Omental fat pad (tissue), 4 donors: Measurements from ENCODE around the gene MIS12. TPM values are rescaled to one million over a fixed set of nuclear protein-coding genes. Genes with fewer than 3 reads are reported as not detected.

Experiments used
- ATAC-seq: fragments of 150-250 bp; one replicate; pipeline ENCODE4 v1.9.1; 2016; ENCODE audit warnings: mild to moderate bottlenecking, moderate library complexity; ENCODE audit not compliant: low FRiP score
- DNase-seq: peaks from one replicate; pipeline ENCODE4 v3.0.0-alpha.2; 2019; ENCODE audit warnings: low spot score
- total RNA-seq, 4 donors: library from RNA; depleted of rRNA; stranded (reverse); fragments of >200 nt; gene quantifications; one replicate each; pipeline ENCODE4 v1.1.0, GENCODE V29; 2016
- TF ChIP-seq, protein P1 (sequence below), 3 donors: fragments of 450-650 bp; IDR thresholded peaks; one replicate each; pipeline ENCODE4 v1.5.1; 2016 to 2017; ENCODE audit warnings: antibody characterized with exemption in 3 of 3, mild to moderate bottlenecking in 3 of 3, moderate library complexity in 2 of 3

The MIS12 gene
- total RNA-seq, 4 donors from 2014 or later, result 13.8 to 21.3 (median 15.7) TPM

DNA sequence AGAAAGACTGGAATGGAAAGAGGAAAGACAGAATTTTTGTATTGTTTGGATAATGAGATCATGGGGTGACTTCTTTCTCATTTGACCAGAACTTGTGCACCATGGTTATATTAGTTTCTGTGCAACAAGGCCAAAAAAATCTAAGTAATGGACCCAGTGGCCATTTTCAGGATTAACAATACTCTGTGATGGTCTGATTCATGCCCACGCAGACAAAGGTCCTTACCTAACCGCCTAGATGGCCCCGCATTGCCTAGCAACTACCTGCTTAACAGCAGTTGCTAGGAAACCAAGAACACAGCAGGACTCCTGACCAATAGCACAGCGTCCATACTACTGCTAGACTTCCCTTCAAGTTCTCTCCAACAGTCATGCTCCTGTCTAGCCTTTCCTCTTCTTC, 22.4 kb downstream of the MIS12 start:
- DNase-seq (no peak), ATAC-seq (no peak)
- TF ChIP-seq, protein P1, sequence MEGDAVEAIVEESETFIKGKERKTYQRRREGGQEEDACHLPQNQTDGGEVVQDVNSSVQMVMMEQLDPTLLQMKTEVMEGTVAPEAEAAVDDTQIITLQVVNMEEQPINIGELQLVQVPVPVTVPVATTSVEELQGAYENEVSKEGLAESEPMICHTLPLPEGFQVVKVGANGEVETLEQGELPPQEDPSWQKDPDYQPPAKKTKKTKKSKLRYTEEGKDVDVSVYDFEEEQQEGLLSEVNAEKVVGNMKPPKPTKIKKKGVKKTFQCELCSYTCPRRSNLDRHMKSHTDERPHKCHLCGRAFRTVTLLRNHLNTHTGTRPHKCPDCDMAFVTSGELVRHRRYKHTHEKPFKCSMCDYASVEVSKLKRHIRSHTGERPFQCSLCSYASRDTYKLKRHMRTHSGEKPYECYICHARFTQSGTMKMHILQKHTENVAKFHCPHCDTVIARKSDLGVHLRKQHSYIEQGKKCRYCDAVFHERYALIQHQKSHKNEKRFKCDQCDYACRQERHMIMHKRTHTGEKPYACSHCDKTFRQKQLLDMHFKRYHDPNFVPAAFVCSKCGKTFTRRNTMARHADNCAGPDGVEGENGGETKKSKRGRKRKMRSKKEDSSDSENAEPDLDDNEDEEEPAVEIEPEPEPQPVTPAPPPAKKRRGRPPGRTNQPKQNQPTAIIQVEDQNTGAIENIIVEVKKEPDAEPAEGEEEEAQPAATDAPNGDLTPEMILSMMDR (IDR thresholded peaks at IDR 0.05), result no peak

- DNase-seq (no peak), ATAC-seq (no peak)
- TF ChIP-seq, protein P1 (IDR thresholded peaks at IDR 0.05), result no peak
These were observed 23.1 kb downstream of the MIS12 start for GRCh38 chr17:5509482-5509881.

DNA sequence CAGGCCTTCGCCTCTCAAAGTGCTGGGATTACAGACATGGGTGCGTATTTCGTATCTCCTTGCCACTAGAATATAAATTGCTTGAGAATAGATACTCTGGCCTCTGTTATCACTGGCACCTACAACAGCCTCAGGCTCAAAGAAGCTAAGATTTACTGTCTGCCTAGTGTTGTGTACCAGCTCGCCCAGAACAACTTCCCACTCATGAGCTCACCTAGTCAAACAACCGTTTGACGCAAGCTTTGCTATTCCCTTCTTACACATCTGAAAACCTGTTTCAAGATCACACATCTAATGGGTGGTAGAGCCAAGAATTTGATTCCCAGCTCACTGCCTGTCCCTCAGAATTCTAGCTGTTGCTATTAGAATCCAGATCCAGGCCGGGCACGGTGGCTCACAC, 24.4 kb downstream of the MIS12 start:
- ATAC-seq (no peak), DNase-seq (no peak)
- TF ChIP-seq, protein P1 (IDR thresholded peaks at IDR 0.05), result no peak

DNA sequence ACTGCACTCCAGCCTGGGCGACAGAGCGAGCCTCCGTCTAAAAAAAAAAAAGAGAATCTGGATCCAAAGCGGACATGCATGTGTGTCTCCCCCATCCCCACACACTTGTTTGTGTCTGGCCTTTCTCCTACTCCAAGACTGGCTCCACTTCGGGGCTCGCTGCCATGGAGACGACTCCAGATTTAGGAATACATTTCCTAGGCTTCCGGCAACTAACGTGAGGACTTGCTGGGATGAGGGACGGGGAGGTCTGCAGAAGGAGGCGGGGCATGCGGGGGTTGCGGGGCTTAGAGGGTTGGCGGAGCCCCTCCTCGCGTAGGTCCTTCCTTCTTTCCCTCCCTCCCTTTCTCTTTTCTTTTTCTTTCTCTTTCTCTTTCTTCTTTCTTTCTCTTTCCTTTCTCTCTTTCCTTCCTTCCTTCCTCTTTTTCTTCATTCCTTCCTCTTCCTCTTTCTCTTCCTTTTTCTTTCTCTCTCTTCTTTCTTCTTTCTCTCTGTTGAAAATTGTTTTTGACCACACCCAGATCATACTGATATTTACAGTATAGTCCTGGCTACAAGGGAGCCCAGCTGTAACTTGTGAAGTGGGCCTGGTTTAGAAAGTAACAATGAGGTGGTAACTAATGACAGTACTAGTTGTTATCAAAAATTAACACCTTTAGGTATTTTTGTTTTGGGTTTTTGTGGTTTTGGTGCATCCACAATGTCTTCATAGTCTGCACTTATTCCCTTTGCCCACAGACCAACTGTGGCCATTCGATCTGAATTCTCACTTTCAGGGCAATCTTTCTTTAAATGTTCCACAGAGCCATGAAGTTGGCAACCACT, 25.2 kb downstream of the MIS12 start:
- TF ChIP-seq, protein P1 (IDR thresholded peaks at IDR 0.05), result no peak
- DNase-seq, result peak; percentile 28
- ATAC-seq, result peak; percentile 47

DNA sequence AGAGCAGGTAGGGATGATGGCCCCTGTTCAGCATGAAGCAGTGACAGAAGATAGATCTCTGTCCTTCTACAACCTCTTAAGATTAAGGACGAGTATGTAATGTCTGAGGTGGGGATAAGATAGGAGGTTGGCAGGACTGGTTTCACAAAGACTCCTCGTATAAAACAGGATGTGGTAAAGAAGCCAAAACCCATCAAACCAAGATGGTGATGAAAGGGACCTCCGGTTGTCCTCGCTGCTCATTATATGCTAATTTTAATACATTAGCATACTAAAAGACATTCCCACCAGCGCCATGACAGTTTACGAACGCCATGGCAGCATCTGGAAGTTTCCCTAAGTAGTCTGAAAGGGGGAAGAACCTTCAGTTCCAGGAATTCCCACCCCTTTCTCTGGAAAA, 27.3 kb downstream of the MIS12 start:
- ATAC-seq (no peak), DNase-seq (no peak)
- TF ChIP-seq, protein P1 (IDR thresholded peaks at IDR 0.05), result no peak

GRCh38 chr17:5514976-5515375, 28.6 kb downstream of the MIS12 start:
- TF ChIP-seq, protein P1 (IDR thresholded peaks at IDR 0.05), result no peak
- no peak for DNase-seq
- no peak for ATAC-seq
